C4-2B (cell line): ENCODE data around the gene ADAP1.

ENCODE experiments used
- CTCF ChIP-seq: fragments of 450-650 bp; conservative IDR thresholded peaks from 2 replicates; pipeline ENCODE4 v1.5.1; 2017; ENCODE audit warnings: mild to moderate bottlenecking
- ZFX ChIP-seq: fragments of 450-650 bp; IDR thresholded peaks from 2 replicates; pipeline ENCODE4 v1.6.1; 2017

DNA sequence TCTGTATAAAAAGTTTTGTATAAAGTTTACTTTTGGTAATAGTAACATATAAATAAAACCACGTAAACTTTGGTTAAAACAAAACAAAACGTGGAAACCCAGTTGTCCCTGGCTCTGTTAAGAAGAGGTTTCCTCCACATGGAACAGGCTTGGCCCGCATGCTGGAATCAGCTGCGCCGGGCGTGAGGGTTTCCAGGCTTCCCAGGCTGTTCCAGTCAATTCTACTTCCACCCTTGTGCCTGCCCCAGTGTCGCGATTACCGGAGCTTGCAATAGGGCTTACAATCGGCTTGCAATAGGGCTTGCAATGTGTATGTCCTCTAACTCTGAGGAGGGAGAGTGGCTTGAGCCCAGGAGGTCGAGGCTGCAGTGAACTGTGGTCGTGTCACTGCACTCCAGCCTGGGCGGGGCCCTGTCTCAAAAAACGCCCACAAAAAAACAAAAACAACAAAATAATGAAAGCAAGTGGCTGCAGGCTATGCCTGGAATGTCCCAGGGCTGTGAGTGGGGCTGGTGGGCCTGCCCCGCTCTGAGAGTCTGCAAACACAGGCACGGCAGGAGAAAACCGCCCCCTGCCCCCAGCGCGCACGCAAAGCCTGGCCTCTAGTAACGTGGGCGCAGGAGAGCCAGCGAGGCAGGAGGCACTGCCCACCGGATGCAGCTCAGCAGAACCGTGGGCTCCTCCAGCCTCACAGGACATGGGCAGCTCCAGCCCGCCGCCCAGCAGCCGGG lies 44.8 kb upstream of the ADAP1 start:
- TF ChIP-seq CTCF (no peak), ZFX (no peak)
